Stimulated activated CD8-positive, alpha-beta memory T cell treated with anti-CD3 and anti-CD28 coated beads, Interleukin-4, amount 100 ng/mL, for 48 hours (primary cell): ENCODE measurements around the gene APOA4.

Experiments
- DNase-seq: peaks from one replicate; pipeline ENCODE4 v3.0.0-alpha.2; 2020

Gene APOA4

GRCh38 chr11:116773203-116774097 lies 49.7 kb downstream of the APOA4 start:
- DNase-seq, result no peak

DNA sequence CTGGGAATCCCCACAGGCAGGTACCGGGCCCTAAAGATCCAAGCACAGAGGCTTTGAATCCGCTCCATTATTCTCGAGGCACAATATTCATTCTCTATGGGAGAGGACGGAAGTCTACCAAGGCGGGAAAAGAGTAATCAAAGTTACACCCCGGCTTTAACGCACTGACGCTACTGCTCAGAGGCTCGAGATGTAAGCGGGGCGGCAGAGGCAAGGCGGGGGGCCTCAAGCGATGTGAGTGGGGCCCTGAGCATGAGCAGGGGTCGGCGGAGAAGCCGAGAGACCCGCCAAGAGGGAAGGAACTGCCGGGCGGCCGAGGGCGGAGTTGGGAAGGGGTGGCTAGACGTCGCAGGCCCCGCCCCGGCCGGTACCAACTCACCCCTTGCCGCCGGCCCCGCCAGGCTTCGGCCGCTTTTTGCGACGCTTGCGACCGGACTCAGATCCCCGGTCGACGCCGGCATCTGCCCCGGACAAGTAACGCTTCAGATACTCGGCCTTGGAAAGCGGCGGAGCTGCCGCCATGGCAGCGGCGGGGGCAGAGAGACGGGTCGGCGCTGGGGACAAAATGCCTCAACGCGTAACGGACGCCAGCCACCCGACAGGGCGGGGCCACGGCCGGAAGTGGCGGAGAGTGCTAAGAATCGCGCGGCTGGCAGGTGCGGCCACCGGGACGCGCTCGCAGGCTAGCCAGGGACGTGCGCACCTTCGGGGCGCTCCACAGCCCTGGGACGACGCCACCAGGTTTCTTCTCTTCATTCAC lies 50.5 kb downstream of the APOA4 start, which contains the start of gene BUD13:
BUD13 (minus strand) TSS at position 545 of the 760 bp plus-strand sequence; CDS start at position 522, 23 bp downstream.
- peak; percentile 97 for DNase-seq

- DNase-seq, result no peak
Observed at GRCh38 chr11:116771935-116772334, 51.2 kb downstream of the APOA4 start.
